Measurements from ENCODE around the gene PLEKHN1.
"Not testable (repeated sequence)": the region's sequence is repeated elsewhere in the genome, so short reads cannot be mapped to it uniquely, and the experiment has no call there.

Gene PLEKHN1

GRCh38 chr1:995665-996633, 29.7 kb downstream of the PLEKHN1 start:
- no peak for DNase-seq

- DNase-seq = no peak
These were observed 30.8 kb downstream of the PLEKHN1 start for GRCh38 chr1:996851-997712.

- DNase-seq = no peak
These were observed 31.4 kb downstream of the PLEKHN1 start for GRCh38 chr1:997713-997992.

GRCh38 chr1:997993-998744, 31.9 kb downstream of the PLEKHN1 start:
- DNase-seq = no peak

GRCh38 chr1:998745-998994, 32.4 kb downstream of the PLEKHN1 start:
- DNase-seq = no peak

- no peak for DNase-seq
These were observed 32.9 kb downstream of the PLEKHN1 start for GRCh38 chr1:998995-999724.

GRCh38 chr1:999725-1000356, 33.6 kb downstream of the PLEKHN1 start, which contains the start of gene HES4:
TSS of gene HES4 (minus strand) at chr1:1000097. CDS start at chr1:999973, 124 bp downstream.
- peak; percentile 64 to 74 for DNase-seq

GRCh38 chr1:1000357-1001056, 34.2 kb downstream of the PLEKHN1 start:
- DNase-seq = peak; percentile 67 to 75

GRCh38 chr1:1001057-1001783, 34.9 kb downstream of the PLEKHN1 start:
- DNase-seq = no peak

GRCh38 chr1:1003618-1004419, 37.5 kb downstream of the PLEKHN1 start:
- no peak for DNase-seq

- no peak for DNase-seq
These were observed 38.1 kb downstream of the PLEKHN1 start for GRCh38 chr1:1004420-1004779.

- no peak for DNase-seq
These were observed 38.8 kb downstream of the PLEKHN1 start for GRCh38 chr1:1004780-1005697.

GRCh38 chr1:1005774-1006304, 39.6 kb downstream of the PLEKHN1 start:
- DNase-seq = no peak

GRCh38 chr1:1006305-1007159, 40.2 kb downstream of the PLEKHN1 start:
- no peak for DNase-seq

- DNase-seq = not testable (repeated sequence)
These were observed 43.8 kb downstream of the PLEKHN1 start for GRCh38 chr1:1010131-1010530.

GRCh38 chr1:1011396-1011949, 45.2 kb downstream of the PLEKHN1 start:
- DNase-seq = no peak

- not testable (repeated sequence) for DNase-seq
These were observed 46.4 kb downstream of the PLEKHN1 start for GRCh38 chr1:1012736-1013104.

Measured in stimulated activated CD4-positive, alpha-beta T cell treated with anti-CD3 and anti-CD28 coated beads, Interleukin-2, amount 100 ng/mL, for 24 hours (primary cell).